GM18909 (cell line): ENCODE results near the gene RNF166.
"Not testable (repeated sequence)": the region's sequence is repeated elsewhere in the genome, so short reads cannot be mapped to it uniquely, and the experiment has no call there.

ENCODE experiments used
- ATAC-seq: cut with Tn5 transposase; IDR thresholded peaks from one replicate; pipeline ENCODE4 v1.9.1; 2021; ENCODE audit warnings: mild to moderate bottlenecking; ENCODE audit not compliant: unreplicated experiment, poor library complexity

The RNF166 gene

DNA sequence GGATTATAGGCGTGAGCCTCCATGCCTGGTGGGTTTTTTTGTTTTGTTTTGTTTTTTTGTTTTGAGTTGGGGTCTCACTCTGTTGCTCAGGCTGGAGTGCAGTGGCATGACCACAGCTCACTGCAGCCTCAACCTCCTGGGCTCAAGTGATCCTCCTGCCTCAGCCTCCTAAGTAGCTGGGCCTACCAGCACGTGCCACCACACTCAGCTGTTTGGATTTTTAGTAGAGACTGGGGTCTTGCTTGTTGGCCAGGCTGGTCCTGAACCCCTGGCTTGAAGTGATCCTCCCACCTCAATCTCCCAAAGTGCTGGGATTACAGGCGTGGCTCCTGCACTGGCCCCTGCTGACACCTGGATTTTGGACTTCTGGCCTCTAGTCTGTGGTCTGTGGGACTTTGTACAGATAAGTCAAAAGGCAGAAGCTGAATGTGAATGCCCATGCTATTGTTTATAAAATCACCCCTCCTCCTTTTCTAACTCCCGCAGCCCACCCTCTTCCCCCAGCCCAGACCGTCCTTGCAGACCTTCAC is 25.6 kb downstream of the RNF166 start:
- no peak for ATAC-seq

GRCh38 chr16:88678224-88678979 is 27.8 kb downstream of the RNF166 start:
- ATAC-seq = no peak

DNA sequence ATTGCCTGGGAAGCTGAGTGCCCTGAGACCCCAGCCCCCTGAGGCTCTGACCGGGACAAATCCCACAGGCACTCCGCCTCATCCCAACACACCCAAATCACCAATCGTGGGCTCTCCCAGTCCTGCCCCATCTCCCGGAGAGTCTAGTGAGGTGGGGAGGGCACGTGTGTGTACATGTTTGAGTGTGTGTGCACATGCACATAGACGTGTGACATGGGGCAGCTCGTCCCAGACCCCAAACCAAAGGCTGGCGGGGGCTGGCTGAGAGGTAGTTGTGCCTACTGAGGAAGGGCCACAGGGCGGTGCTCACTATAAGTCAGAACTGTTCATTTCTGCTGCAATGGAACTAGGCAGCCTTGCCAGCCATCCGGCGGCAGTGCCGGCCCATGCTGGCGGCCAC is 28.5 kb downstream of the RNF166 start:
- ATAC-seq = no peak

GRCh38 chr16:88676502-88677242 is 29.5 kb downstream of the RNF166 start:
- no peak for ATAC-seq

DNA sequence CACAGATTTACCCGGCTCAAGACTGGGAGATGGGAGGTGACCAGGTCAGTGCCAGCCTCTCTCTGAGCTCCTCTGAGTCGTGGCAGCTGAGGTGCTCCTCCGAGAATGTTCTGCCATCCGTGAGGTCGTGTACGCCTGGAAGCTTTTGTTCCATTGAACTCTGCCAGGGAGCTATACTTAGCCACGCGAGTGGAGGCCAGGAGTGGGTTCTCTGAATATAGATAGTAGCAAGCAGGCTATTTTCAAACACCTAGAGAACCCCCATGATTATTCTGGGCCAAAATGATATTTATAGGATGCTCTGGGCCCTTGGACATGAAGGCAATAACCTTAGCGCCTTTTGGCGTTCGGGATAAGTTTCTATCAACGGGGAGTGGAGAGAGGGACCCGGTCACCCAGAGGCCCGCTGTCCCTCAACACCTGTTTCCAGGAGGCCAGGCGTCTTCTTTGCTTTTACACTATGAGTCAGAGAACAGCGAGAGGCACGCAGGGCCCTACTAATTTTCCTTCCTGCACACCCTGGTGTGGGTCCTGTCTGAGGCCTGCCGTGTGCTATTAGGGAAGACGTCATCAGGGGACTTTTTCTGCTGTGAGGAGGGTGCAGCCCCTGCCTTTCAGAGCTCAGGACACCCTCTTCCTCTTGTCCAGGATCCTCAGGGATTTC is 32.4 kb downstream of the RNF166 start:
- ATAC-seq = no peak

- no peak for ATAC-seq
These were observed 33.4 kb downstream of the RNF166 start for GRCh38 chr16:88672776-88673175.

DNA sequence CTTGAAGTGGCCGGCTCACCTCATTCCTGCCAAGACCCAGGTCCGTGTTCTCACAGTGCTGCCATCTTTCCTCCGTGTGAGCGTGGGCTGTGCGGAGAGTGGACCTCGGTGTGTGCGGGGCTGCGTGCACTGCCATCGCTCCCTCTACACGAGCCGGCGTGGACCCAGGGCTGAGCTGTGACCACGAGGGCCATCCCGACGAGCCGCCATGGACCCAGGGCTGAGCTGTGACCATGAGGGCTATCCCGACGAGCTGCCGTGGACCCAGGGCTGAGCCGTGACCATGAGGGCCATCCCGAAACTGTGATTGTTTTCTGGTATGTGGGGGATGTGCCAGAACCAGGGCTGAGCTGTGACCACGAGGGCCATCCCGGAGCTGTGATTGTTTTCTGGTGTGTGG is 34.4 kb downstream of the RNF166 start:
- ATAC-seq = no peak

DNA sequence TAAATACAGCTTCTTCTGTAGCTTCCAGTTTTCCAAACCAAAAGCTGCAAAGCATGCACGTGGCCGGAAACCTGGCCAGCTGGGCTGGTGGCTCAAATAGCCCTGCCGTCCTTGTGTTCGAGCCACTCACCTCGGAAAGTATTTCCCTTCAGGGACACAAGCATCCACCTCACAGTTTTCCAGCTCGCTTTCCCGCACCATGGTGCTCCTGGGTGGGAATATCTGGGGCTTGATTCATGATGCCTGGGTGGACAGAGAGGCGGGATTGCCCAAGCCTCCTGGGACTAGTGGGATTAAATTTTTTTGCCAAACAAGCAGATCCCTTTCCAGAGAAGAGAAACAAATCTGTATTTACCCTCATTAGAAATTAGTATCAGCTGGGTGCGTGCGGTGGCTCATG is 36.2 kb downstream of the RNF166 start:
- no peak for ATAC-seq

DNA sequence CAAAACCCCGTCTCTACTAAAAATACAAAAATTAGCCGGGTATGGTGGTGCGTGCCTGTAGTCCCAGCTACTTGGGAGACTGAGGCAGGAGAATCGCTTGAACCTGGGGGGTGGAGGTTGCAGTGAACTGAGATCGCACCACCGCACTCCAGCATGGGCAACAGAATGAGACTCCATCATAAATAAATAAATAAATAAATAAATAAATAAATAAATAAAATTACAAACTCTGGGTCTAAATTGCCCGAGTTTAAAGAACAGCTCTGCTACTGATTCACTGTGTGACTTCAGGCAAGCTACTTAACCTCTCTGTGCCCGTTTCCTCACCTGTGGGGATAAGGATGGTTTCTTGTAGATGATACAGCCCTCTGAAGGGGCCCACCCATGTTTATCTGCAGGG is 36.7 kb downstream of the RNF166 start:
- not testable (repeated sequence) for ATAC-seq

- ATAC-seq = no peak
These were observed 38.7 kb downstream of the RNF166 start for GRCh38 chr16:88667461-88667860.

DNA sequence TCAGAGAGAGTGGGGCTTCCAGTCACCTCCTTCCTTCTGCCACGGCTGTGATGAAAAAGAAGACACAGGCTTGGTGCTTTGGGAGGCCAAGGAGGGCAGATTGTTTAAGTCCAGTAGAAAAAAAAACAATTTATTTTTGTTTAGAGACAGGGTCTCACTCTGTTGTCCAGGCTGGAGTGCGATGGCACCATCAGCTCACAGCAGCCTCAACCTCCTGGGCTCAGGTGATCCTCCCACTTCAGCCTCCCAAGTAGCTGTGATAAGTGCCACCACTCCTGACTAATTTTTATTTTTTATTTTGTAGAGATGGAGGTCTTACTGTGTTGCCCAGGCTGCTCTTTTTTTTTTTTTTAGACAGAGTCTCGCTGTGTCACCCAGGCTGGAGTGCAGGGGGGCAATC is 40.6 kb downstream of the RNF166 start:
- no peak for ATAC-seq

GRCh38 chr16:88665148-88665547 is 41.1 kb downstream of the RNF166 start:
- no peak for ATAC-seq

DNA sequence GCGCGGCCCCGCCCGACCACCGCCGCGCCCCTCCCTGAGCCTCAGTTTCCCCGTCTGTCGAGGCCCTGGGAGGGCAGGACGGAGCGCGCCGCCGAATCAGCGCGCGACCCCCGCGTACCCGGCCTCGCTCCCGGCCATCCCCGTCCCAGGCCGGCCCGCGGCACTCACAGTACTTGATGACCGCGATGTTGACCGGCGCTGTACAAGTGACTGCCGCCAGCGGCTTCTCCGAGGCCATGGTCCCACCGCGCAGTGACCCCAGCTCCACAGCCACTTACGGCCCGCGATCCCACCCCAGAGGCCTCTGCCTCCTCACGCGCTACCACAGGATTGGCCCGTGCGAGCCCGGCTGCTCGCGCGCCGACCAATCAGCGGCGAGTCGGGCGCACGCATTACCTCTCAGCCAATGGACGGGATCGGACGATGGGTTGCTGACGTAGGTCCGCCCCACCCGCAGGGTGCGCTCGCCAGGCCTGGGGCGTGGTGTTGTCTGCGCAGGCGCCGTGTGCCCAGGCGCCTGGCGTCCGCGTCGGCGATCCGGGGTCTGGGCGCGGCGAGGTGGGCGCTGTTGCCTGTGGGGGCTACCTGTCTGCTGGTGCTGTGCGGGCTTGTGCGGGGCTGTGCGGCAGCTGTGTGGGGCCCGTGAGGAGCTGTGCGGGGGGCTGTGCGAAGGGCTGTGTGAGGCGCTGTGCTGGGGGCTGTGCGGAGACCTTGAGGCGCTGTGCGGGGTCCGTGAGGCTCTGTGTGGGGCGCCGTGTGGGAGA is 43.2 kb downstream of the RNF166 start, which contains the start of gene MVD:
TSS of gene MVD (minus strand) at position 249 of the 764 bp plus-strand sequence. CDS start at position 238, 11 bp downstream.
- peak; percentile 94 for ATAC-seq

- no peak for ATAC-seq
These were observed 43.9 kb downstream of the RNF166 start for GRCh38 chr16:88662222-88662842.

DNA sequence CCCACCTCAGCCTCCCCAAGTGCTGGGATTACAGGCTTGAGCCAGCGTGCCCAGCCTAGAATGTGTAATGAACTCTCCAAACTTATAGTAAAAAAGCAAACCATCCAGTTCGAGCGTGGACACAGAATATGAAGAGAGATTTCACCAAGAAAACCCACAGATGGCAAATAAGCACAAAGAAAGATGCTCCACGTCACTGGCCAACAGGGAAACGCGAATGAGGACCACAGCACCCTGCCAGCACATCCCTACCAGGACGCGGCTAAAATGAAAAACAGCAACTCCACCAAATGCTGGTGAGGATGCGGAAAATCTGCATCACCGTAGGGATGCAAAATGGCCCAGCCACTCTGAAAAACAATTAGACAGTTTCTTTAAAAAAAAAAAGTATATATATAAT is 44.7 kb downstream of the RNF166 start:
- ATAC-seq = no peak

GRCh38 chr16:88659160-88659559 is 47.0 kb downstream of the RNF166 start:
- no peak for ATAC-seq

- ATAC-seq = no peak
These were observed 47.5 kb downstream of the RNF166 start for GRCh38 chr16:88658714-88659113.

DNA sequence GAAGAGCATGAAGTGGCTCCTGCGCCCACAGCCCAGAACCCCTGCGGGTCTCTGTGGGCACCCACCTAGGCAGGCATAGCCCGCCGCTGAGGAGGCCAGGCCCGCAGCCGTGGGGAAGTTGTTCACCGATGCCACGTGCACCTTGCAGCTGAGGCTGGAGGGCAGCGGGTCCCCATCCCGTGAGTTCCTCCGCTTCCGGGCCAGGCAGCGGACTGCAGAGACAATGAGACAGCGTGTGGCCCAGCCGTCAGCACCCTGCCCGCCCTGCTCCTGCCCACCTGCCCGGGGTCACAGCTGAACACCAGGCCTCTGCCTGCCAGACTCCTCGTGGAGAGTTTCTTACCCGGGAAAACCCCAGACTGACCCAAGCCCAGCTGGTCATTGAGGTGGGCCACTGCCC is 48.8 kb downstream of the RNF166 start:
- no peak for ATAC-seq

- no peak for ATAC-seq
These were observed 49.8 kb downstream of the RNF166 start for GRCh38 chr16:88656291-88656980.
